Esophagus muscularis mucosa (tissue), 4 donors: ENCODE measurements around the gene PHOX2A. TPM values are rescaled to one million over a fixed set of nuclear protein-coding genes. Genes with fewer than 3 reads are reported as not detected.

ENCODE experiments used
- DNase-seq: peaks from one replicate; pipeline ENCODE4 v3.0.0-alpha.2; 2017; ENCODE audit errors: extremely low spot score
- H3K27ac ChIP-seq, 4 donors: fragments of 200-600 bp; sonication (generic); replicated peaks in 1 of 4; 1 replicate in 3 of 4; 2 replicates in 1 of 4; pipeline ENCODE4 v1.5.1; 2016 to 2019; ENCODE audit warnings: mild to moderate bottlenecking in 1 of 4
- H3K27me3 ChIP-seq, 4 donors: fragments of 200-600 bp; sonication (generic); one replicate each; pipeline versions ENCODE4 v1.5.1 to v1.6.0; 2016 to 2019
- H3K36me3 ChIP-seq, 4 donors: fragments of 200-600 bp; sonication (generic); one replicate each; pipeline ENCODE4 v1.5.1; 2016 to 2019
- H3K4me1 ChIP-seq, 4 donors: fragments of 200-600 bp; sonication (generic); one replicate each; pipeline ENCODE4 v1.5.1; 2016 to 2019
- H3K4me3 ChIP-seq, 4 donors: fragments of 200-600 bp; sonication (generic); 1 replicate in 2 of 4; 2 replicates in 2 of 4; pipeline ENCODE4 v1.5.1; 2016 to 2019; ENCODE audit warnings: mild to moderate bottlenecking in 4 of 4, moderate library complexity in 1 of 4
- H3K9me3 ChIP-seq, 4 donors: fragments of 200-600 bp; sonication (generic); 1 replicate in 3 of 4; 2 replicates in 1 of 4; pipeline ENCODE4 v1.5.1; 2016 to 2019
- EP300 ChIP-seq: sonication (generic); formaldehyde crosslinking; IDR thresholded peaks from one replicate; pipeline ENCODE4 v1.6.1; 2017; ENCODE audit warnings: antibody characterized with exemption
- POLR2A ChIP-seq: fragments of 450-650 bp; IDR thresholded peaks from one replicate; pipeline ENCODE4 v1.6.1; 2017; ENCODE audit warnings: antibody characterized with exemption, moderate library complexity, mild to moderate bottlenecking, low read depth
- POLR2AphosphoS5 ChIP-seq, 2 donors: sonication (generic); formaldehyde crosslinking; IDR thresholded peaks; one replicate each; pipeline ENCODE4 v1.6.1; 2017; ENCODE audit warnings: antibody characterized with exemption in 2 of 2
- whole genome bisulfite sequencing: methylation state at CpG from one replicate; pipeline ENCODE4 v1.1.5; 2018; 5-methylcytosine and 5-hydroxymethylcytosine counted together
- intact Hi-C: fragments of 100-400 bp; cut with DNase I; formaldehyde crosslinking; loops from one replicate; pipeline ENCODE4 v1.15.1; 2023
- total RNA-seq, 4 donors: library from RNA; depleted of rRNA; stranded (reverse); fragments of >200 nt; gene quantifications; one replicate each; pipeline versions ENCODE4 v1.1.0 to v1.2.1, GENCODE V29; 2016
- TF ChIP-seq, protein P1 (sequence below), 3 experiments: fragments of 200-600 bp in 2 of 3; fragments of 450-650 bp in 1 of 3; sonication (generic) in 2 of 3; IDR thresholded peaks; one replicate each; pipeline ENCODE4 v1.5.1; 2017 to 2019; ENCODE audit warnings: antibody characterized with exemption in 3 of 3, mild to moderate bottlenecking in 2 of 3, moderate library complexity in 1 of 3

The PHOX2A gene
- total RNA-seq, 4 donors from 2014 or later = 1.2 to 1.3 (median 1.3) TPM

DNA sequence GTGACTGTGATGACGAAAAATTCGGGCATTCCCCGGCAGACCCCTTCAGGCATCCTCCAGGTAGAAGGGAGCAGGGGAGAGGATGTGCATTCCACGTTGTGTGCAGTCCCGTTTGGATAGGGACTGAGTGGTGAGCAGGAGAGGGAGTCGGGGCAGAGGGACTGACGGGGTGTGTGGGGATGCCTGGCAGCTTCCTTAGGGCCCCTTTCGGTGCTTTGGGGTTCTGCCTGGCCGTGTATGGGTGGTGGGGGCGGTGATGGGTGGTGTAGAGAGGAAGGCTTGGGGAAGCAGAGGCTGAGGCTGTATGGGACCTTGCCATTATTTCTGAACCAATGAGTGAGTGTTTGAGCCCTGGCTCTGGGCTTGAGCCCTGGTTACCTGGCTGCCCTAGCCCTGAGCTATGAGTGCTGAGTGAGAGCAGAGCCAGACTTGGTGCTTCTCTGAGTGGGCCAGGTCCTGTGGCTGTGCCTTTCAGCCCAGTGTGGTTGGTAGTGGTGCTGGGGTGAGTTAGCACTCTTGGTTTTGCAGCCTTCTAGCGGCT, 18.5 kb downstream of the PHOX2A start:
- intact Hi-C loops = loop anchor here (10.0 kb wide), 1 partner anchor 201 kb away; no protein-coding TSS in a partner anchor
- TF ChIP-seq POLR2AphosphoS5 (IDR thresholded peaks at IDR 0.05) = peak in 1 of 2 donors; percentile 15
- TF ChIP-seq EP300 = no peak
- no peak for DNase-seq
- H3K36me3 ChIP-seq = peaks cover 18 to 42% (median 33%) of the 10 kb centered on the region in 4 donors
- no peaks in the 10 kb centered on the region for H3K27me3 ChIP-seq
- peak overlapping the region; percentile 96 to 98 (median 97) for H3K27ac ChIP-seq
- H3K9me3 ChIP-seq = no peaks in the 10 kb centered on the region
- H3K4me3 ChIP-seq = peak overlapping the region; percentile 83 to 96 (median 90)
- 21% methylated on average over 11 of the region's 11 CpGs for WGBS
- peaks cover 21 to 62% (median 47%) of the 10 kb centered on the region in 4 donors for H3K4me1 ChIP-seq

DNA sequence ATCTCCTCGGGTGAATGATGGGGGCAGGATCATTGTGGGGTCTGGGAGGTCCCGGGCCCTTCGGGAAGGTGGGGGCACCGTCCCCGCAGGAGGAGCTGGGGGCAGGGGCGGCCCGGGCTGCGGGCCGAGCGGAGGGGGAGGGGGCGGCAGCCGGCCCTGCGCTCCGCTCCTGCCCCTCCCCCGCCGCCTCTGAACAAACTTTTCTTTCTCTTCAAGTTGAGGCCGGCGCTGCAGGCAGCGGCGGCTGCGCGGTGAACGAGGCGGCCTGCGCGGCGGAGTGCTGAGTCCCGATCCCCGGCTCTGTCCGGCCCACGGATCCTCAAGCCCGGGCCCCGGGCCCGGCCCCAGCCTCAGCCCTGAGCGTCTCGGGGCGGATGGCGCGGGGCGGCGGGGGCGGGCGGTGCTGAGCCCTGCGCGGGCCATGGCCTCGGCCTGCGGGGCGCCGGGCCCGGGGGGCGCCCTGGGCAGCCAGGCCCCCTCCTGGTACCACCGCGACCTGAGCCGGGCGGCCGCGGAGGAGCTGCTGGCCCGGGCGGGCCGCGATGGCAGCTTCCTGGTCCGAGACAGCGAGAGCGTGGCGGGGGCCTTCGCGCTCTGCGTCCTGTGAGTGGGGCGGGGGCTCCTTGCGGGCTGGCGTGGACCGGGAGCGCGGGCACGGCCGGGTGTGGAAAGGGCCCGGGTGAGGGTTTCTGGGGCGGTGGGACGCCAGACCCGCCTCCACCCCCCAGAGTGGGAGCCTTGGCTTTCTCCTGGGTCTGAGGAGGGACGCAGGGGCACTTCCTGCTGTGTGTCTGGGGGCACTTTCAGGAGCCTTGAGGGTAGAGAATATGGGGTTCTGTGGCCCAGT, 19.2 kb downstream of the PHOX2A start, which contains the start of gene INPPL1:
TSS of gene INPPL1 (plus strand) at position 204 of the 847 bp plus-strand sequence. CDS start at position 422, 218 bp downstream.
- H3K9me3 ChIP-seq = no peaks in the 10 kb centered on the region
- peak within 1 kb of the TSS; percentile 96 to 98 (median 97) for H3K27ac ChIP-seq
- peaks cover 11 to 35% (median 26%) of the 10 kb centered on the region in 4 donors for H3K36me3 ChIP-seq
- no peaks in the 10 kb centered on the region for H3K27me3 ChIP-seq
- intact Hi-C loops = loop anchor here (1.0 to 10.0 kb wide), 3 partner anchors 14 to 208 kb away; partner anchors contain the start of gene CLPB
- WGBS = 0% methylated on average over 10 of the region's 81 CpGs
- peaks cover 21 to 61% (median 47%) of the 10 kb centered on the region in 4 donors for H3K4me1 ChIP-seq
- no peak for DNase-seq
- peak in 1 of 2 donors; percentile 35 for TF ChIP-seq POLR2AphosphoS5 (IDR thresholded peaks at IDR 0.05)
- no peak for TF ChIP-seq EP300
- H3K4me3 ChIP-seq = peak within 1 kb of the TSS; percentile 83 to 96 (median 90)

DNA sequence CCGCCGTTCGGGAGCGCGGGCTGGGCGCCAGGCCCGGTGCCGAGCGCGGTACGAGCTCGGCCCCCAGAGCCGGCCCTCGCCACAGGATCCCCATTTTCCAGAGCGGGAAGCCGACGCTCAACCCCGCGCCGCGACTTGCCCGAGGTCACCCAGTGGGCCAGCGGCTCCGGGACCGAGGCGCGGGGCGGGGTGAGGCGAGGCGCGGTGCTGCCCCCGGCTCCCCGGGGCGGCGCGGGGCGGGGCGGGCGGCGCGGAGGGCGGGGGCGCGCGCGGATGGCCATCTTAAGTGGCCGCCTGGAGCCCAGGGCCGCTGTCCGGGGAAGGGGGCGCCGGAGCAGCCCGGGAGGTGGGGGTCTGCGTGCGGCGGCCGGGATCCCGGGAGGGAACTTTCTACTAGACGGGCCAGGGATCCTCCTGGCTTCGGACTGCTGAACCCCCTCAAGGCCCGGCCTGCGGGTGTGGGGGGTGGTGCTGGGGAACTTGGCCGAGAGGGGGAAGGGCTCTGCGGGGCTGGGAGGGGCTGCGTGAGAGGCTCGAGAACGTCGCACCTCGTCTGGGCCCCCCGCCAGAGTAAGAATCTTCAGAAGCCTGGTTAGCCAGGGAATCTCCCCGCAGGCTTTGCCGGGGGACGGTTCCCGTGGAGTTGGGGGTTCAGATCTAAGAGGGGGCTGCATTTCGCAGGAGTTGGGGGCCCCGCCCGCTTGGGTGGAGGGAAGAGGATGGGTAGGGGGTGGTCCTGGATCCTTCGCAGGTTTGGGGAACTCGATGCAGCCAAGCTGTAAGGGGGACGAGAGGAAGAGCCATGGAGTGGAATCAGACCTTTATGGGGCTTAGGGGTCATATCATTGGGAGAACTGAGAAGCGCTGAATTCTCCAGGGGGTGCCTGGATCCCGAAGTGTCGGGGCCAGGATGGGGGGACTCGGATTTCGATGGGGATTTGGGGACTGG, 20.1 kb downstream of the PHOX2A start:
- intact Hi-C loops = loop anchor here (1.0 to 10.0 kb wide), 3 partner anchors 14 to 208 kb away; partner anchors contain the start of gene CLPB
- DNase-seq = no peak
- peaks cover 5 to 26% (median 17%) of the 10 kb centered on the region in 4 donors for H3K36me3 ChIP-seq
- peak overlapping the region; percentile 96 to 98 (median 97) for H3K27ac ChIP-seq
- H3K9me3 ChIP-seq = no peaks in the 10 kb centered on the region
- TF ChIP-seq, protein P1, sequence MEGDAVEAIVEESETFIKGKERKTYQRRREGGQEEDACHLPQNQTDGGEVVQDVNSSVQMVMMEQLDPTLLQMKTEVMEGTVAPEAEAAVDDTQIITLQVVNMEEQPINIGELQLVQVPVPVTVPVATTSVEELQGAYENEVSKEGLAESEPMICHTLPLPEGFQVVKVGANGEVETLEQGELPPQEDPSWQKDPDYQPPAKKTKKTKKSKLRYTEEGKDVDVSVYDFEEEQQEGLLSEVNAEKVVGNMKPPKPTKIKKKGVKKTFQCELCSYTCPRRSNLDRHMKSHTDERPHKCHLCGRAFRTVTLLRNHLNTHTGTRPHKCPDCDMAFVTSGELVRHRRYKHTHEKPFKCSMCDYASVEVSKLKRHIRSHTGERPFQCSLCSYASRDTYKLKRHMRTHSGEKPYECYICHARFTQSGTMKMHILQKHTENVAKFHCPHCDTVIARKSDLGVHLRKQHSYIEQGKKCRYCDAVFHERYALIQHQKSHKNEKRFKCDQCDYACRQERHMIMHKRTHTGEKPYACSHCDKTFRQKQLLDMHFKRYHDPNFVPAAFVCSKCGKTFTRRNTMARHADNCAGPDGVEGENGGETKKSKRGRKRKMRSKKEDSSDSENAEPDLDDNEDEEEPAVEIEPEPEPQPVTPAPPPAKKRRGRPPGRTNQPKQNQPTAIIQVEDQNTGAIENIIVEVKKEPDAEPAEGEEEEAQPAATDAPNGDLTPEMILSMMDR (IDR thresholded peaks at IDR 0.05) = no peak
- peak; percentile 1 to 19 for TF ChIP-seq POLR2AphosphoS5 (IDR thresholded peaks at IDR 0.05)
- no peak for TF ChIP-seq EP300
- H3K4me1 ChIP-seq = peaks cover 21 to 52% (median 47%) of the 10 kb centered on the region in 4 donors
- H3K4me3 ChIP-seq = peak overlapping the region; percentile 83 to 96 (median 90)
- 2% methylated on average over 16 of the region's 84 CpGs for WGBS
- no peaks in the 10 kb centered on the region for H3K27me3 ChIP-seq

DNA sequence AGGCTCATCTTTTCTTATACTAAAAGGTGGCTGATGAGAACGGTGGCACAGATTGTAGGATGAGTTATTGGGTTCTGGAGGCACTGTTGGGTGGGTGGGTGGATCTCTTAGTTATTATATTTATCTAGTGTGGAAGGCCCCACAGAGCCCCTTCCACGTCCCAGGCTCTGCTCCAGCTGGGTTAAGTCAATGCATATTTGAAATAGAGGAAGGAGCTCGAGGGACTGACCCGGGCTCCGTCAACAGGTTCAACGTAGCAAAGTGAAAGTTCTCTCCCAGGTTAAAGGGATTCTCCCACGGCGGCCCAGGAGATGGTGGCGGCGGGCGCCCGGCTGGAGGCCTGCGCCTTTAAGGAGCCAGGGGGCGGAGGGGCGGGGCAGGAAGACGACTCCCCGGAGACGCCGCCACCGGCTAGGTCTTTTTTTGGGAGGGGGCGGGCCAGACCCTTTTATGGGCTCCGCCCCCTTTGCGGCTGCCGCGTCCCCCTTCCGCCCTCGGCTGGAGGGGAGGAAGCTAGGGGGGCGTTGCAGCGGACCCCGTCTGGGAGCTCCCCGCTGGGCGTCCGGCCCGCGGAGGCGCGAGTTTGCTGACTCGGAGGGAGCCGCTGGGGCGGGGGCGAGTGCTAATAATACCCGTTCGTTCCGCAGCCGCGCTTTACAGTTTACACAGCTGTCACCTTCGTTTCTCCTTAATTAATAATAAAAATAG, 20.9 kb downstream of the PHOX2A start:
- peak overlapping the region; percentile 83 to 96 (median 90) for H3K4me3 ChIP-seq
- intact Hi-C loops = loop anchor here (5.0 to 10.0 kb wide), 2 partner anchors 198 to 209 kb away; partner anchors contain the start of gene CLPB
- DNase-seq = peak; percentile 98
- H3K27ac ChIP-seq = peak overlapping the region; percentile 96 to 98 (median 97)
- peaks cover 0 to 3% (median 0%) of the 10 kb centered on the region in 4 donors for H3K27me3 ChIP-seq
- H3K4me1 ChIP-seq = peaks cover 21 to 45% (median 43%) of the 10 kb centered on the region in 4 donors
- peaks cover 0 to 18% (median 8%) of the 10 kb centered on the region in 4 donors for H3K36me3 ChIP-seq
- 0% methylated on average over 10 of the region's 47 CpGs for WGBS
- TF ChIP-seq, protein P1 (IDR thresholded peaks at IDR 0.05) = peak; percentile 18 to 49 (median 43)
- TF ChIP-seq POLR2A (peak; percentile 70), EP300 (no peak), POLR2AphosphoS5 (IDR thresholded peaks at IDR 0.05) (peak; percentile 83 to 89)
- H3K9me3 ChIP-seq = no peaks in the 10 kb centered on the region
